A549 (cell line): ENCODE results near the gene FGF4.

Experiments
- CEBPB ChIP-seq, 2 experiments: fragments of >200 bp in 1 of 2; sonication (Bioruptor Twin) in 1 of 2; formaldehyde crosslinking in 1 of 2; IDR thresholded peaks; 2 replicates each; pipeline ENCODE4 v1.6.1; 2012 to 2016
- EHMT2 ChIP-seq: fragments of 200-600 bp; sonication (generic); IDR thresholded peaks from 2 replicates; pipeline ENCODE4 v1.6.1; 2016; ENCODE audit warnings: antibody characterized with exemption, low read depth, mild to moderate bottlenecking, moderate library complexity
- EP300 ChIP-seq, 2 experiments: fragments of >200 bp; sonication (Bioruptor Twin); formaldehyde crosslinking; IDR thresholded peaks; 2 replicates in 1 of 2; 3 replicates in 1 of 2; pipeline ENCODE4 v1.6.1; 2016 to 2017
- ESRRA ChIP-seq: fragments of 150-350 bp; IDR thresholded peaks from 2 replicates; pipeline ENCODE4 v1.6.1; 2014; ENCODE audit warnings: mild to moderate bottlenecking, low read length, borderline replicate concordance
- POLR2A ChIP-seq: IDR thresholded peaks from 2 replicates; pipeline ENCODE4 v1.6.1; 2012; ENCODE audit warnings: mild to moderate bottlenecking, low read length
- REST ChIP-seq: fragments of 200-600 bp; sonication (generic); IDR thresholded peaks from 2 replicates; pipeline ENCODE4 v1.6.1; 2016; ENCODE audit warnings: antibody characterized with exemption, mild to moderate bottlenecking, moderate library complexity
- TF ChIP-seq, protein P1 (sequence below): fragments of >200 bp; sonication (Bioruptor Twin); formaldehyde crosslinking; IDR thresholded peaks from 3 replicates; pipeline ENCODE4 v1.5.1; 2016
- TF ChIP-seq, protein P2 (sequence below): IDR thresholded peaks from 2 replicates; pipeline ENCODE4 v1.6.1; 2012
- TF ChIP-seq, protein P3 (sequence below): fragments of 450-650 bp; IDR thresholded peaks from 2 replicates; pipeline ENCODE4 v1.6.1; 2014; ENCODE audit warnings: antibody characterized with exemption
- TF ChIP-seq, protein P4 (sequence below): fragments of 250-450 bp; sonication (Bioruptor Pico); IDR thresholded peaks from 2 replicates; pipeline ENCODE4 v1.5.0; 2021; ENCODE audit warnings: mild to moderate bottlenecking, moderate library complexity, borderline replicate concordance

DNA sequence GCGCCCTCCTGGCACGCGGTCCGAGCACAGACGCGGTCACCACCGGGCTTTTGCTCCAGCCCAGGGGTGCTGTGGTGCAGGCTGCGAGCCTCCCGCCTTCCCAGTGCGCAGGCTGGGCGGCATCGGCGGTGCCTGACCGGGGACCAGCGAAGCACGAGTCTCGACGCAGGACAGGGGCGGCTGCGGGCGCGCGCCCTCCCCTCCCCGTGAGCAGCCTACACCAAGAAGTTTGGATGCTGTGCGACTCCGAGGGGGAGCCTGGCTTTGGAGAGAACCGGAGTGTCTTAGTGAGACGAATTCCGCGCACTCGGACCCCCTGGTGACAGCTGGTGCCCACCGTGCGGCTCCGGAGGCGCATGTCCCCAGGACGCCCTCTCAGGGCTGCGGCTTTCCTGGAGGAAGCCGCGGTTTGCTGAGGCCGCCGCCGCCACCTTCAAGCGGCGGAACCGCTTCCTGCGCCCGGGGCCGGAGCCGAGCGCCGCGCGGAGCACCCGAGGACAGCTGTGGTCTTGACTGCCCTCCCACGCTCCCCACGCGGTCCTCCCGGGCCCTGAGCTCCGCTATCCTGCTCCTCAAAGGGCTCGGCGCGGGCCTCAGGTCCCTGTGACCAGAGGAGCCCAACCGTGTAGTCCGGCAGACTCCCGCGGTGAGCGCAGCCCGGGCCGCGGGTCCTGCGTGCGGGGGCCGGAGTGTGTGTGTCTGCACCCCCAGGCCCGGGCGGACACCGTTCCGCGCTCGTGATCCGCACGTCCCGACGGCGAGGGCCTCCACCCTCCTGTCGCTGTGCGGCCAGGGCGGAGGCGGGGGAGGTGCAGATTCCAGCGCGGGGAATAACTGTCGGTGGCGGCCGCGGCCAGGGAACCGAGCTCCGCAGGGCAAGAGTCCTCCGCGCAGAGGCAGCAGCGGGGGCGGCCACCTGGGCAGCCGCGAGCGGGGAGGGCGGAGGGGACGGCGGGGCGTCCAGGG lies 42.4 kb upstream of the FGF4 start:
- TF ChIP-seq POLR2A (no peak), REST (no peak), EP300 (IDR thresholded peaks at IDR 0.05) (no peak), ESRRA (no peak), CEBPB (IDR thresholded peaks at IDR 0.05) (no peak), EHMT2 (no peak)
- TF ChIP-seq, protein P1, sequence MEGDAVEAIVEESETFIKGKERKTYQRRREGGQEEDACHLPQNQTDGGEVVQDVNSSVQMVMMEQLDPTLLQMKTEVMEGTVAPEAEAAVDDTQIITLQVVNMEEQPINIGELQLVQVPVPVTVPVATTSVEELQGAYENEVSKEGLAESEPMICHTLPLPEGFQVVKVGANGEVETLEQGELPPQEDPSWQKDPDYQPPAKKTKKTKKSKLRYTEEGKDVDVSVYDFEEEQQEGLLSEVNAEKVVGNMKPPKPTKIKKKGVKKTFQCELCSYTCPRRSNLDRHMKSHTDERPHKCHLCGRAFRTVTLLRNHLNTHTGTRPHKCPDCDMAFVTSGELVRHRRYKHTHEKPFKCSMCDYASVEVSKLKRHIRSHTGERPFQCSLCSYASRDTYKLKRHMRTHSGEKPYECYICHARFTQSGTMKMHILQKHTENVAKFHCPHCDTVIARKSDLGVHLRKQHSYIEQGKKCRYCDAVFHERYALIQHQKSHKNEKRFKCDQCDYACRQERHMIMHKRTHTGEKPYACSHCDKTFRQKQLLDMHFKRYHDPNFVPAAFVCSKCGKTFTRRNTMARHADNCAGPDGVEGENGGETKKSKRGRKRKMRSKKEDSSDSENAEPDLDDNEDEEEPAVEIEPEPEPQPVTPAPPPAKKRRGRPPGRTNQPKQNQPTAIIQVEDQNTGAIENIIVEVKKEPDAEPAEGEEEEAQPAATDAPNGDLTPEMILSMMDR: no peak
- TF ChIP-seq, protein P2, sequence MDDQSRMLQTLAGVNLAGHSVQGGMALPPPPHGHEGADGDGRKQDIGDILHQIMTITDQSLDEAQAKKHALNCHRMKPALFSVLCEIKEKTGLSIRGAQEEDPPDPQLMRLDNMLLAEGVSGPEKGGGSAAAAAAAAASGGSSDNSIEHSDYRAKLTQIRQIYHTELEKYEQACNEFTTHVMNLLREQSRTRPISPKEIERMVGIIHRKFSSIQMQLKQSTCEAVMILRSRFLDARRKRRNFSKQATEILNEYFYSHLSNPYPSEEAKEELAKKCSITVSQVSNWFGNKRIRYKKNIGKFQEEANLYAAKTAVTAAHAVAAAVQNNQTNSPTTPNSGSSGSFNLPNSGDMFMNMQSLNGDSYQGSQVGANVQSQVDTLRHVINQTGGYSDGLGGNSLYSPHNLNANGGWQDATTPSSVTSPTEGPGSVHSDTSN: no peak
- TF ChIP-seq, protein P3, sequence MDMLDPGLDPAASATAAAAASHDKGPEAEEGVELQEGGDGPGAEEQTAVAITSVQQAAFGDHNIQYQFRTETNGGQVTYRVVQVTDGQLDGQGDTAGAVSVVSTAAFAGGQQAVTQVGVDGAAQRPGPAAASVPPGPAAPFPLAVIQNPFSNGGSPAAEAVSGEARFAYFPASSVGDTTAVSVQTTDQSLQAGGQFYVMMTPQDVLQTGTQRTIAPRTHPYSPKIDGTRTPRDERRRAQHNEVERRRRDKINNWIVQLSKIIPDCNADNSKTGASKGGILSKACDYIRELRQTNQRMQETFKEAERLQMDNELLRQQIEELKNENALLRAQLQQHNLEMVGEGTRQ: no peak
- TF ChIP-seq, protein P4, sequence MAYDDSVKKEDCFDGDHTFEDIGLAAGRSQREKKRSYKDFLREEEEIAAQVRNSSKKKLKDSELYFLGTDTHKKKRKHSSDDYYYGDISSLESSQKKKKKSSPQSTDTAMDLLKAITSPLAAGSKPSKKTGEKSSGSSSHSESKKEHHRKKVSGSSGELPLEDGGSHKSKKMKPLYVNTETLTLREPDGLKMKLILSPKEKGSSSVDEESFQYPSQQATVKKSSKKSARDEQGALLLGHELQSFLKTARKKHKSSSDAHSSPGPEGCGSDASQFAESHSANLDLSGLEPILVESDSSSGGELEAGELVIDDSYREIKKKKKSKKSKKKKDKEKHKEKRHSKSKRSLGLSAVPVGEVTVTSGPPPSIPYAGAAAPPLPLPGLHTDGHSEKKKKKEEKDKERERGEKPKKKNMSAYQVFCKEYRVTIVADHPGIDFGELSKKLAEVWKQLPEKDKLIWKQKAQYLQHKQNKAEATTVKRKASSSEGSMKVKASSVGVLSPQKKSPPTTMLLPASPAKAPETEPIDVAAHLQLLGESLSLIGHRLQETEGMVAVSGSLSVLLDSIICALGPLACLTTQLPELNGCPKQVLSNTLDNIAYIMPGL (CRISPR knock-in tag): no peak
